Measurements from ENCODE around the gene COPE. TPM values are rescaled to one million over a fixed set of nuclear protein-coding genes. Genes with fewer than 3 reads are reported as not detected.

Gene COPE
- total and polyA plus RNA-seq, 10 donors = 135 to 261 (median 180) TPM

DNA sequence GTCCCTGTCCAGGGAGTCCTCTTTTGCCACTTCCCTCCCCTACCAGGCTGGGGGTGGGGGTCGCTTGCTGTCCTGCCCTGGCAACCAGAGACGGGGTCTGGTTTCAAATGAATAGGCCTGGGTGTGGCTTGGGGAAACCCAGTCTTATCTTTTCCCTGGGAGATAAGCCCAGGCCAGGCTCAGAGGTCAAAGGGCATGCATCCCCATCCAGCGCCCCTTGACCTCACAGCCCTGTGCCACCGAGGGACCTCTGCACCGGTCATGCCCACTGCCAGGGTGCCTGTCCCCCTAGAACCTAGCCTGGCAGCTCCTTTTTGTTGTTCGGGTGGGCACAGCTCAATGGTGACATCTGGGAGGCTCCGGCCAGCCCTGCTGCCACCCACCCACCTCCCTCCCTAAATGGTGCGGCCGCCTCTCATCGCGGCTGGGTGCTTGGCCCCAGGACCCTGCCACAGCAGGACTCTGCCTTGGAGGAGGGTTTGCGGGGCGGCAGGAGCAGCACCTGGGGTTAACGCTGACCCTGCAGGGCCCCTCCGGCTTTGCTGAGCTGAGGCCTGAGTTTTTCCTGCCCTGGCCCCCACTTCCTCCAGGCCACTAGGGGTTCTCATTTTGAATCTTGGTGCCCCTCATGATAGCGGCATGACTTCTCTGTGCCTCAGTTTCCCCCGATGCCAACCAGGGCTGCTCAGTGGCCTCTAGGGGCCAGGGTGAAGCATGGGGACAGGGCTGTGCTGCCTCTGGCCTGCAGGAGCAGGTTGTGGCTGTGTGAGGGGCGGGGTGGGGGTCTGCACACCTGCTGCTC, 20.4 kb downstream of the COPE start:
- WGBS, 5 donors = 80 to 88% (median 86%) methylated on average over 8 to 18 of the region's 18 CpGs
- peak in 2 of 3 donors; percentile 15 to 66 for TF ChIP-seq POLR2AphosphoS5 (IDR thresholded peaks at IDR 0.05)
- no peak for TF ChIP-seq POLR2A (IDR thresholded peaks at IDR 0.05)
- TF ChIP-seq, protein P1, sequence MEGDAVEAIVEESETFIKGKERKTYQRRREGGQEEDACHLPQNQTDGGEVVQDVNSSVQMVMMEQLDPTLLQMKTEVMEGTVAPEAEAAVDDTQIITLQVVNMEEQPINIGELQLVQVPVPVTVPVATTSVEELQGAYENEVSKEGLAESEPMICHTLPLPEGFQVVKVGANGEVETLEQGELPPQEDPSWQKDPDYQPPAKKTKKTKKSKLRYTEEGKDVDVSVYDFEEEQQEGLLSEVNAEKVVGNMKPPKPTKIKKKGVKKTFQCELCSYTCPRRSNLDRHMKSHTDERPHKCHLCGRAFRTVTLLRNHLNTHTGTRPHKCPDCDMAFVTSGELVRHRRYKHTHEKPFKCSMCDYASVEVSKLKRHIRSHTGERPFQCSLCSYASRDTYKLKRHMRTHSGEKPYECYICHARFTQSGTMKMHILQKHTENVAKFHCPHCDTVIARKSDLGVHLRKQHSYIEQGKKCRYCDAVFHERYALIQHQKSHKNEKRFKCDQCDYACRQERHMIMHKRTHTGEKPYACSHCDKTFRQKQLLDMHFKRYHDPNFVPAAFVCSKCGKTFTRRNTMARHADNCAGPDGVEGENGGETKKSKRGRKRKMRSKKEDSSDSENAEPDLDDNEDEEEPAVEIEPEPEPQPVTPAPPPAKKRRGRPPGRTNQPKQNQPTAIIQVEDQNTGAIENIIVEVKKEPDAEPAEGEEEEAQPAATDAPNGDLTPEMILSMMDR (IDR thresholded peaks at IDR 0.05 in 8 of 11, conservative IDR thresholded peaks at IDR 0.05 in 3 of 11) = no peak
- Histone ChIP-seq H3K36me3 (peaks cover 0 to 56% (median 41%) of the 10 kb centered on the region in 6 donors), H3K27me3 (replicated peaks in 1 of 7) (peaks cover 4 to 36% (median 28%) of the 10 kb centered on the region in 7 donors), H3K9me3 (no peaks in the 10 kb centered on the region), H3K4me3 (no peak overlapping the region), H3K27ac (no peak overlapping the region), H3K4me1 (peaks cover 7 to 29% (median 17%) of the 10 kb centered on the region in 6 donors)
- DNase-seq = peak; percentile 51
- intact Hi-C loops (cut with DNase I; ENCODE audit: low total_unique reads) = no loop called here

DNA sequence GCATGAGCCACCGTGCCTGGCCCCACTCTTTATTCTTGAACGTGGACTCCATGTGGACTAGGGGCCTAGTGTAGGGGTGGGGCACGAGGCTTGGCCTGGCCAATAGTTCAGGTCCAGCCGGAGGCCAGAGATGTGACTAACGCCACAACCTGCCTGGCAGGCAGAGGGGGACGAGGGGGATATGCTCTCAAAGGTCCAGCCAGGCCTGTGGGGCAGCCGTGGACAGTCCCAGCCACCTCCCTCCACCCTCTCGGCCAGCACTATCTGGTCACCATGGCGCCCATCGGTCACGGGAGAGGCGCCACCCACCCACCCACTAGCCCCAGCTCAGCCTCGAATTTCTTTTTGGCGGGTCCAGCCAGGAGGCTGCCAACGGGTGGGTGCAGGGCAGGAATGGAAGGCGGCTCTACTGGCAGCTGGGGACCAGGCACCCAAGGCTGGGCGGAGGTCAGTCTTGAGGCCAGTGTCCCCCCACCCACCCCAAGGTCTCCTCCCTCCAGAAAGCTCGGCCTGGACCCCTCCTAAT, 21.0 kb downstream of the COPE start:
- DNase-seq = peak; percentile 73
- intact Hi-C loops (cut with DNase I; ENCODE audit: low total_unique reads) = no loop called here
- Histone ChIP-seq H3K27me3 (replicated peaks in 1 of 7) (peaks cover 4 to 43% (median 28%) of the 10 kb centered on the region in 7 donors), H3K36me3 (peaks cover 0 to 50% (median 35%) of the 10 kb centered on the region in 6 donors), H3K9me3 (no peaks in the 10 kb centered on the region), H3K27ac (no peak overlapping the region), H3K4me1 (peaks cover 7 to 29% (median 17%) of the 10 kb centered on the region in 6 donors), H3K4me3 (no peak overlapping the region)
- 68 to 87% (median 79%) methylated on average over 8 to 18 of the region's 18 CpGs for WGBS, 5 donors
- TF ChIP-seq POLR2A (IDR thresholded peaks at IDR 0.05) (no peak), POLR2AphosphoS5 (IDR thresholded peaks at IDR 0.05) (peak in 1 of 3 donors; percentile 3)

DNA sequence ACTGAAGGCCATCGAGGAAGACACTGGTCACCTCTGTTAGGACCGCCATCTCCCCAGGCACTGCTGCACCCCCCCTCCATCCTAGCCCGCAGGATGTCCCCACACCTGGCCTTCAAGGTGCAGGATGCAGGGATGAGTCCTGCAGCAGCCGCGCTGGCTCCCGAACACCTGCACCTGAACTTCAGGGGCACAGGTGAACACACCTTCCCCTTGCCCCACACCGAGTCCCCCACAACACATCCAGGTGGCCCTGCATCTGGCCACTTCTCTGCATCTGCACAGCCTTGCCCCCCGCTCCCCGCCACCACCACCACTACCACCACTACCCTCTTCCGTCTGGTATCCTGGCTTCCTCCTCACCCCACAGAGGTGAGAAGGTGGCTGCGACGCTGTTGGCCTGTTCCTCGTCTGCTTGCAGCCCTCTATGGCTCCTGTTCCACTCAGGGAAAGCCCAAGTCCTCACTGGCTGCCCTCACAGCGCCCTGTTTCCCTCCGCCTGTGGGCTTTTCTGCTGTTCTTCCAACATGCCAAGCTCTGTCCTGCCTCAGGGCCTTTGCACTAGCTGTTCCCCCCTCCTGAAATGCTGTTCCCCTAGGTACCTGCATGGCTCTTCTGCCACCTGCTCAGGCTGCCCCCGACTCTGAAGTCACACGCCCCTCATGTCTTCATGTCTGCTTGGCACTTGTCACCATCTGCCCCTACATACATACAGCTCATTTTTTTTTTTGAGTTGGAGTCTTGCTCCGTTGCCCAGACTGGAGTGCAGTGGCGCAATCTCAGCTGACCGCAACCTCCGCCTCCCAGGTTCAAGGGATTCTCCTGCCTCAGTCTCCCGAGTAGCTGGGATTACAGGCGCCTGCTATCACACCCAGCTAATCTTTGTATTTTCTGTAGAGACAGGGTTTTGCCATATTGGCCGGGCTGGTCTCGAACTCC, 21.8 kb downstream of the COPE start:
- no peak overlapping the region for H3K27ac ChIP-seq
- intact Hi-C loops (cut with DNase I; ENCODE audit: low total_unique reads) = no loop called here
- peaks cover 7 to 29% (median 17%) of the 10 kb centered on the region in 6 donors for H3K4me1 ChIP-seq
- no peak overlapping the region for H3K4me3 ChIP-seq
- DNase-seq = peak; percentile 61
- 83 to 89% (median 88%) methylated on average over 20 to 25 of the region's 25 CpGs for WGBS, 5 donors
- TF ChIP-seq POLR2A (IDR thresholded peaks at IDR 0.05) = no peak
- TF ChIP-seq, protein P1 (IDR thresholded peaks at IDR 0.05 in 8 of 11, conservative IDR thresholded peaks at IDR 0.05 in 3 of 11) = no peak
- no peak for TF ChIP-seq POLR2AphosphoS5 (IDR thresholded peaks at IDR 0.05)
- peaks cover 0 to 44% (median 31%) of the 10 kb centered on the region in 6 donors for H3K36me3 ChIP-seq
- peaks cover 4 to 51% (median 28%) of the 10 kb centered on the region in 7 donors for H3K27me3 ChIP-seq (replicated peaks in 1 of 7)
- no peaks in the 10 kb centered on the region for H3K9me3 ChIP-seq

DNA sequence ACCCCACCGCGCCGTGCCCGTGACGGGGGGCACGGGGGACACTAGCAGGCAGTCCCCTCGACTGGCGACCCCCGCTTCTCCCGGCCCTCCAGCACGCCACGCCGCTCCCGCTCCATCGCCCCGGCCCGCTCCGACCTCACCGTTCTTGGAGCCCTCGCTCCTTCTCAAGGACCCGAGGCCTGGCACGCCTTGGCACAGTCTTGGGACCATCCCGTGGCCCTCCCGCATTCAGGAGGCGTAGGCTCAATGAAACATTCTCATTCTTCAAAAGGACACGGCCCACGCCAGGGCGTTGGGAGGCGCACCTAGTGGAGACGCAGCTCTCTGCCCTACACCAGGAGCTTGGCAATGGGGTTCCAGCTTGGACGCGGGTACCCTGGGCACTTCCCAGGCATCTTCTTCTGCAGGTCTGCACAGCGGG, 22.8 kb downstream of the COPE start:
- peaks cover 7 to 29% (median 17%) of the 10 kb centered on the region in 6 donors for H3K4me1 ChIP-seq
- WGBS, 5 donors = 19 to 23% (median 20%) methylated on average over 18 to 33 of the region's 33 CpGs
- intact Hi-C loops (cut with DNase I; ENCODE audit: low total_unique reads) = no loop called here
- H3K27ac ChIP-seq = no peak overlapping the region
- H3K4me3 ChIP-seq = peak overlapping the region in 3 of 8 donors; percentile 9 to 67 (median 22)
- TF ChIP-seq POLR2AphosphoS5 (IDR thresholded peaks at IDR 0.05) (peak in 1 of 3 donors; percentile 7), POLR2A (IDR thresholded peaks at IDR 0.05) (no peak)
- TF ChIP-seq, protein P1 (IDR thresholded peaks at IDR 0.05 in 8 of 11, conservative IDR thresholded peaks at IDR 0.05 in 3 of 11) = no peak
- H3K36me3 ChIP-seq = peaks cover 0 to 35% (median 28%) of the 10 kb centered on the region in 6 donors
- peaks cover 4 to 58% (median 28%) of the 10 kb centered on the region in 7 donors for H3K27me3 ChIP-seq (replicated peaks in 1 of 7)
- DNase-seq = peak; percentile 61
- no peaks in the 10 kb centered on the region for H3K9me3 ChIP-seq

All from spleen (tissue), 11 donors.